HG02759 (cell line): ENCODE data around the gene RNF225.
A peak's percentile ranks its signal among the peaks of the same experiment; 100 is the strongest.
"Not testable (repeated sequence)": the region's sequence is repeated elsewhere in the genome, so short reads cannot be mapped to it uniquely, and the experiment has no call there.

ENCODE experiments used
- ATAC-seq: cut with Tn5 transposase; IDR thresholded peaks from one replicate; pipeline ENCODE4 v1.9.1; 2021; ENCODE audit warnings: mild to moderate bottlenecking, moderate library complexity; ENCODE audit not compliant: unreplicated experiment

The RNF225 gene

GRCh38 chr19:58407658-58408151, 12.2 kb downstream of the RNF225 start:
- peak; percentile 7 for ATAC-seq

- peak; percentile 93 for ATAC-seq
These were observed 12.9 kb downstream of the RNF225 start, which contains the start of gene ZNF584 for GRCh38 chr19:58408152-58409009. Gene ZNF584, plus strand, starts transcription at chr19:58408649. Its CDS starts 499 bp downstream, at chr19:58409148.

GRCh38 chr19:58409010-58409790, 13.7 kb downstream of the RNF225 start:
- peak; percentile 12 for ATAC-seq

GRCh38 chr19:58416604-58417003, 21.1 kb downstream of the RNF225 start:
- no peak for ATAC-seq

GRCh38 chr19:58417071-58417470, 21.6 kb downstream of the RNF225 start:
- ATAC-seq = no peak

- ATAC-seq = no peak
These were observed 33.2 kb downstream of the RNF225 start for GRCh38 chr19:58428617-58429016.

- ATAC-seq = no peak
These were observed 34.3 kb downstream of the RNF225 start for GRCh38 chr19:58429745-58430144.

- ATAC-seq = no peak
These were observed 38.8 kb downstream of the RNF225 start for GRCh38 chr19:58434217-58434616.

GRCh38 chr19:58439576-58440554, 44.4 kb downstream of the RNF225 start, which contains the start of gene ZNF132:
Gene ZNF132, minus strand, starts transcription at chr19:58440153. Its CDS starts 332 bp downstream, at chr19:58439821.
- peak; percentile 95 for ATAC-seq

GRCh38 chr19:58440556-58440955, 45.1 kb downstream of the RNF225 start:
- no peak for ATAC-seq

- ATAC-seq = not testable (repeated sequence)
These were observed 47.5 kb downstream of the RNF225 start for GRCh38 chr19:58442986-58443385.
